GM23248 (cell line): ENCODE data around the gene MINK1. TPM values are rescaled to one million over a fixed set of nuclear protein-coding genes. Genes with fewer than 3 reads are reported as not detected.
A peak's percentile ranks its signal among the peaks of the same experiment; 100 is the strongest.

Experiments
- DNase-seq: peaks from one replicate; pipeline ENCODE4 v3.0.0-alpha.2; 2015
- H2AFZ ChIP-seq: fragments of 200-600 bp; sonication (generic); 2 replicates; pipeline ENCODE4 v1.6.1; 2016; ENCODE audit warnings: antibody characterized with exemption
- H3F3A ChIP-seq: fragments of 200-600 bp; sonication (generic); 2 replicates; pipeline ENCODE4 v1.6.1; 2016; ENCODE audit warnings: mild to moderate bottlenecking, antibody characterized with exemption, mixed run types; ENCODE audit not compliant: insufficient read depth
- H3K27ac ChIP-seq: fragments of 200-600 bp; sonication (generic); 2 replicates; pipeline ENCODE4 v1.5.1; 2016; ENCODE audit warnings: mild to moderate bottlenecking
- H3K27me3 ChIP-seq: fragments of 200-600 bp; sonication (generic); replicated peaks from 2 replicates; pipeline ENCODE4 v1.6.1; 2016; ENCODE audit warnings: mild to moderate bottlenecking; ENCODE audit not compliant: insufficient read depth
- H3K36me3 ChIP-seq: fragments of 200-600 bp; sonication (generic); 2 replicates; pipeline ENCODE4 v1.6.1; 2016; ENCODE audit warnings: low read depth, mild to moderate bottlenecking
- H3K4me1 ChIP-seq: fragments of 200-600 bp; sonication (generic); 2 replicates; pipeline ENCODE4 v1.6.1; 2016; ENCODE audit warnings: mild to moderate bottlenecking; ENCODE audit not compliant: insufficient read depth
- H3K4me2 ChIP-seq: fragments of 200-600 bp; sonication (generic); one replicate; pipeline ENCODE4 v1.6.1; 2016; ENCODE audit warnings: mild to moderate bottlenecking; ENCODE audit not compliant: unreplicated experiment
- H3K4me3 ChIP-seq: fragments of 200-600 bp; sonication (generic); 2 replicates; pipeline ENCODE4 v1.5.1; 2016; ENCODE audit warnings: mild to moderate bottlenecking
- H3K79me2 ChIP-seq: fragments of 200-600 bp; sonication (generic); 2 replicates; pipeline ENCODE4 v1.6.1; 2016; ENCODE audit warnings: mild to moderate bottlenecking; ENCODE audit not compliant: insufficient read depth
- H3K9ac ChIP-seq: fragments of 200-600 bp; sonication (generic); 2 replicates; pipeline ENCODE4 v1.6.1; 2016; ENCODE audit warnings: mild to moderate bottlenecking
- H3K9me2 ChIP-seq: fragments of 200-600 bp; sonication (generic); 2 replicates; pipeline ENCODE4 v1.6.1; 2016; ENCODE audit warnings: mixed run types, mild to moderate bottlenecking, moderate library complexity; ENCODE audit not compliant: insufficient read depth
- H3K9me3 ChIP-seq: fragments of 200-600 bp; sonication (generic); one replicate; pipeline ENCODE4 v1.6.1; 2017; ENCODE audit warnings: low read depth
- H4K20me1 ChIP-seq: fragments of 200-600 bp; sonication (generic); 2 replicates; pipeline ENCODE4 v1.6.0; 2016; ENCODE audit not compliant: insufficient read depth
- EZH2 ChIP-seq: fragments of 200-600 bp; sonication (generic); IDR thresholded peaks from 2 replicates; pipeline ENCODE4 v1.6.1; 2018; ENCODE audit warnings: antibody characterized with exemption, mild to moderate bottlenecking; ENCODE audit not compliant: insufficient read depth, poor library complexity, severe bottlenecking
- EZH2phosphoT487 ChIP-seq: fragments of 200-600 bp; sonication (generic); IDR thresholded peaks from 2 replicates; pipeline ENCODE4 v1.6.1; 2018; ENCODE audit warnings: antibody characterized with exemption, moderate library complexity, mild to moderate bottlenecking, low read depth; ENCODE audit not compliant: insufficient read depth
- WGBS, 2 experiments: methylation state at CpG; one replicate each; pipeline ENCODE4 v1.1.6; 2015 to 2017; ENCODE audit warnings: low lambda C conversion rate in 2 of 2, low coverage in 1 of 2; ENCODE audit errors: missing lambda C conversion rate in 2 of 2; 5-methylcytosine and 5-hydroxymethylcytosine counted together
- in situ Hi-C: fragments of 300-500 bp; cut with MboI; formaldehyde crosslinking; loops from 2 replicates; pipeline ENCODE4 v1.15.0; 2020
- polyA plus RNA-seq: library from polyadenylated mRNA; unstranded; fragments of >200 nt; fragmentation: Nextera tagmentation; extraction: Ambion mirVana; gene quantifications from 2 replicates; pipeline ENCODE4 v1.2.1, GENCODE V29; 2016
- total RNA-seq: library from RNA; depleted of rRNA; stranded (reverse); fragments of >200 nt; shearing (Covaris generic); gene quantifications from 2 replicates; pipeline ENCODE4 v1.2.3, GENCODE V29; 2014

The MINK1 gene
- total and polyA plus RNA-seq, 2 experiments from 2014 or later: 21.0 to 34.5 TPM

DNA sequence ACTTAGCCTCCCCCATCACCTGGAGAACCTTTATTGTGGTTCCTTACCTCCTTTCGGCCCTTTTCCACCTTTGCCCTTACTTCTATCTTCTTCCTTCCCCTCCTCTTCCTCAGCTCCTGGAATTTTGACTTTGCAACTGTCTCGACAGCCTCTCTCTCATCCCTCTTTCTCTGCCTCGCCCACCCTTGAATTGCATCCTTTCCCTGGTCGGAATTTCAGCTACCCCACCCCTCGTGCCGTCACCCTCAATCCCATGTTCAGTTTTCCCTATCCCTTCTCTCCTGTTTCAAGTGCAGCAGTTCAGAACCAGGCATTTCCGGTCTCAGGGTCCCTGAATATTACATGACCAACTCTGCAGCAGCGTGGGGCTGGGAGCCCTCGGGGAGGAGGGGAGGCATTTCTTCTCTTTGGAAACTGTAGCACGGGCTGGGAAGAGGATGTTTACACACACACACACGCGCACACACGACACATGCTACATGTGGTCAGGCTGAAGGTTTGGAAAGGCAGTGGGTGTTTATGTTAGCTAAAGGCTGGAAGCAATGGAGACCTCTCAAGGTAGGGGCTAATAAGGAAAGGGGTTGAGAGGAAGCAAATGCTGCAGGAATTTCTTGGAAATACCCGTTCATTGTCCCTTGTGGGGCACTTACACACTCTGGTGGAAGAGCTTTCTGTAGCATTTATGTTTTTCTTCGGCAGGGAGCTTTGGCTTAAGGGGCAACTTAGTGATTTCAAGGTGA lies 971 bp downstream of the MINK1 start:
- Histone ChIP-seq H3K27me3 (no peaks in the 10 kb centered on the region), H3K9me3 (no peaks in the 10 kb centered on the region), H3K27ac (peak overlapping the region; percentile 22), H3K4me2 (peak overlapping the region; percentile 91), H3K4me1 (peaks cover 8% of the 10 kb centered on the region; the same call in 1 of the 2 replicates), H2AFZ (peak overlapping the region; percentile 73), H3K36me3 (no peaks in the 10 kb centered on the region), H3F3A (no peaks in the 10 kb centered on the region), H3K9me2 (no peaks in the 10 kb centered on the region), H3K79me2 (peaks cover 59% of the 10 kb centered on the region), H4K20me1 (peaks cover 12% of the 10 kb centered on the region), H3K9ac (peak overlapping the region; percentile 81), H3K4me3 (peak overlapping the region; percentile 78)
- in situ Hi-C loops: no loop called here
- 11 to 12% methylated on average over 15 of the region's 15 CpGs for WGBS, 2 experiments
- peak; percentile 61 for DNase-seq
- TF ChIP-seq EZH2 (no peak), EZH2phosphoT487 (no peak)

DNA sequence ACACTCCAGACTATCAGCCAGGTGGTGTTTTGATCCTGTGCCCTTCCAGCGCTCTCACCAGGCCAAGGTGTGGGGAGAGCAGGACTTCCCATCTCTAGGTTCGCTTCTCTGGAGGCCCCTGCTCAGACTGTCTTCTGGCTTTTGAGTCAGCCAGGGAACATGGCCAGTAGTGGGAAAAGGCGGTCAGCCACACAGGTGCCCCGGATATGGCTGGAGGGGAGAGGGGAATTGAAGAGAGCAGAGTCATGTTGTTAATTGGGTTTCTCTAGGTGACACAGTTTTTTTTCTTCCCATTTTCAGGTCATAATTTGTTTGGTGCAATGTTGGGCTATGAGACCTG lies 1.5 kb downstream of the MINK1 start:
- H3K27me3 ChIP-seq: no peaks in the 10 kb centered on the region
- H3K9me2 ChIP-seq: no peaks in the 10 kb centered on the region
- in situ Hi-C loops: no loop called here
- no peak overlapping the region for H2AFZ ChIP-seq
- no peak for TF ChIP-seq EZH2
- no peak for TF ChIP-seq EZH2phosphoT487
- H3K9me3 ChIP-seq: no peaks in the 10 kb centered on the region
- no peaks in the 10 kb centered on the region for H3F3A ChIP-seq
- H3K27ac ChIP-seq: no peak overlapping the region
- 73 to 83% methylated on average over 4 of the region's 4 CpGs for WGBS, 2 experiments
- peak overlapping the region; percentile 81 for H3K9ac ChIP-seq
- H3K4me3 ChIP-seq: peak overlapping the region; percentile 78
- peak overlapping the region; percentile 91 for H3K4me2 ChIP-seq
- peaks cover 64% of the 10 kb centered on the region for H3K79me2 ChIP-seq
- H3K4me1 ChIP-seq: peaks cover 8% of the 10 kb centered on the region; the same call in 1 of the 2 replicates
- H3K36me3 ChIP-seq: no peaks in the 10 kb centered on the region
- no peak for DNase-seq
- peaks cover 16% of the 10 kb centered on the region for H4K20me1 ChIP-seq

DNA sequence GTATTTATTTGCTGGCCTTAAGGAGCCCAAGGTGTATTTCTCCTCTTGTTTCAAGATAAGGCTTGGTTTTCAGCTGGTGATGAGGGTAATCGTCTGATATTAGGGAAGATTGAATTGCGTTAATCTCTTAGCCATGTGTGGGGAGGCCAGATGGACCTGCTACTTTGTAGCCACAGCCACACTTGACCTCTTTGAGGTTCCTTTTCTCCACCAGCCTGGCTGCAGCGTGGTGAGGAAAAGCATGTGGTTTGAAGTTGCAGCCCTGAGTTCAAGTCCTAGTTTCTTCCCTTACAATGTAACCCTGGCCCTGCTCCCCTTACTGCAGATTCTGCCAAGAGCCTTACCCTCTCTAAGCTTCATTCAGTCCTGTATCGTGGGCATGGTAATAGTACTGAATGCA lies 3.1 kb downstream of the MINK1 start:
- Histone ChIP-seq H3K9me3 (no peaks in the 10 kb centered on the region), H4K20me1 (peaks cover 21% of the 10 kb centered on the region), H3K4me3 (no peak overlapping the region), H3K36me3 (no peaks in the 10 kb centered on the region), H3K4me1 (peaks cover 15% of the 10 kb centered on the region), H2AFZ (no peak overlapping the region), H3K79me2 (peaks cover 80% of the 10 kb centered on the region), H3F3A (no peaks in the 10 kb centered on the region), H3K27ac (no peak overlapping the region), H3K4me2 (no peak overlapping the region), H3K9ac (no peak overlapping the region), H3K9me2 (no peaks in the 10 kb centered on the region), H3K27me3 (no peaks in the 10 kb centered on the region)
- DNase-seq: no peak
- 81 to 82% methylated on average over 4 of the region's 4 CpGs for WGBS, 2 experiments
- TF ChIP-seq EZH2phosphoT487 (no peak), EZH2 (no peak)
- in situ Hi-C loops: no loop called here

DNA sequence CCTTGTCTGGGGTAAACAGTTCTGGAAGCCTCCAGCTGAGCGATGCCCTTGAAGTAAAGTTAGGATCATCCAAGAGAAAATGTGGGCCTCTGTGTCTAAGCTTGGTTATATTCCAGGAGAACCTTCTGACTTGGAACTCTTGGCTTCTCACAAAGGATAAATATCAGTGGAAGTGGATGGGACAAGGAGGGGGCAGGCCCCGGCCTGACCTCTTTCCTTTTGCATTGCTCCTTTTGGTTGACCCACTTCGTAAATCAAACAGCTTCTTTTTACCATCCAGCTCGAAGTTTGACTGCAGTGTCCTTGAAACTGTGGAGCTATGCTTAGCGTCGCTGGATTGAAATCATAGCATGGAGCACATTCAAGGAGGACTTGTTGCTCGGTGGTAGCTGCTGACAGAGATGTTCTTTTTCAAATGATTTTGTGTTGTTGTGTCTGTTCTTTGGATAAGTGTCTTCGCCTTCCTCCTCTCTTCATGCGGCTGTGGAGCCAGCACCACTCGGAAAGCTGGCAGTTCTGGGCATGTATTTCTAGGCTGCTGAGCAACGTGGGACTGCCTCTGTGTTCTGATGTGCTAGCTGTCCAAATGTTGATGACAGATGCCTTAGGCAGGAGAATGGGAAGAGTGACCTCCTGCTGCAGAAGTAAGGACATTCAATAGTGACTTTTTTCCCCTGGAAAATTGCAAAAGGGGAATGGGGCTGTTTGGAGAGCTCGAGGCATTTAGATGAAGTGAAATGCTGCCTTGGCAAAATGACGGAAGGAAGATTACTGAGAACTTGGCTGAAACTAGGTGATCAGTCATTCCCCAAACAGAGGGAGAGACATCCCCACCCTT lies 4.5 kb downstream of the MINK1 start:
- peaks cover 15% of the 10 kb centered on the region for H3K4me1 ChIP-seq
- H3K36me3 ChIP-seq: no peaks in the 10 kb centered on the region
- H4K20me1 ChIP-seq: peaks cover 21% of the 10 kb centered on the region
- no peak for DNase-seq
- no peaks in the 10 kb centered on the region for H3K9me3 ChIP-seq
- no peaks in the 10 kb centered on the region for H3F3A ChIP-seq
- no peak overlapping the region for H3K9ac ChIP-seq
- H3K79me2 ChIP-seq: peaks cover 94% of the 10 kb centered on the region
- H3K27ac ChIP-seq: no peak overlapping the region
- WGBS, 2 experiments: 32 to 35% methylated on average over 13 of the region's 13 CpGs
- in situ Hi-C loops: no loop called here
- H3K9me2 ChIP-seq: no peaks in the 10 kb centered on the region
- H3K4me3 ChIP-seq: no peak overlapping the region
- H3K4me2 ChIP-seq: no peak overlapping the region
- H3K27me3 ChIP-seq: no peaks in the 10 kb centered on the region
- TF ChIP-seq EZH2 (no peak), EZH2phosphoT487 (no peak)
- no peak overlapping the region for H2AFZ ChIP-seq
